Ovary (tissue), 3 donors: ENCODE data around the gene ST3GAL5.

Source experiments
- EP300 ChIP-seq: sonication (generic); formaldehyde crosslinking; IDR thresholded peaks from one replicate; pipeline ENCODE4 v1.6.1; 2017; ENCODE audit warnings: antibody characterized with exemption
- POLR2A ChIP-seq: fragments of 450-650 bp; IDR thresholded peaks from one replicate; pipeline ENCODE4 v1.6.1; 2017; ENCODE audit warnings: antibody characterized with exemption, mild to moderate bottlenecking, moderate library complexity
- TF ChIP-seq, protein P1 (sequence below), 3 donors: fragments of 450-650 bp in 2 of 3; fragments of 200-600 bp in 1 of 3; IDR thresholded peaks; one replicate each; pipeline versions ENCODE4 v1.5.1 to v1.8.0; 2016 to 2022; ENCODE audit warnings: antibody characterized with exemption in 3 of 3, mild to moderate bottlenecking in 1 of 3
- donor health status: DM: no; HTN: no; CAD: no.

- TF ChIP-seq, protein P1, sequence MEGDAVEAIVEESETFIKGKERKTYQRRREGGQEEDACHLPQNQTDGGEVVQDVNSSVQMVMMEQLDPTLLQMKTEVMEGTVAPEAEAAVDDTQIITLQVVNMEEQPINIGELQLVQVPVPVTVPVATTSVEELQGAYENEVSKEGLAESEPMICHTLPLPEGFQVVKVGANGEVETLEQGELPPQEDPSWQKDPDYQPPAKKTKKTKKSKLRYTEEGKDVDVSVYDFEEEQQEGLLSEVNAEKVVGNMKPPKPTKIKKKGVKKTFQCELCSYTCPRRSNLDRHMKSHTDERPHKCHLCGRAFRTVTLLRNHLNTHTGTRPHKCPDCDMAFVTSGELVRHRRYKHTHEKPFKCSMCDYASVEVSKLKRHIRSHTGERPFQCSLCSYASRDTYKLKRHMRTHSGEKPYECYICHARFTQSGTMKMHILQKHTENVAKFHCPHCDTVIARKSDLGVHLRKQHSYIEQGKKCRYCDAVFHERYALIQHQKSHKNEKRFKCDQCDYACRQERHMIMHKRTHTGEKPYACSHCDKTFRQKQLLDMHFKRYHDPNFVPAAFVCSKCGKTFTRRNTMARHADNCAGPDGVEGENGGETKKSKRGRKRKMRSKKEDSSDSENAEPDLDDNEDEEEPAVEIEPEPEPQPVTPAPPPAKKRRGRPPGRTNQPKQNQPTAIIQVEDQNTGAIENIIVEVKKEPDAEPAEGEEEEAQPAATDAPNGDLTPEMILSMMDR (IDR thresholded peaks at IDR 0.05), result no peak
- TF ChIP-seq EP300 (no peak), POLR2A (no peak)
These were observed 49.3 kb downstream of the ST3GAL5 start for GRCh38 chr2:85839461-85839860.
